Astrocyte of the hippocampus (primary cell): Measurements from ENCODE around the gene NIN.
"Not testable (repeated sequence)": the region's sequence is repeated elsewhere in the genome, so short reads cannot be mapped to it uniquely, and the experiment has no call there.

Experiments
- DNase-seq: peaks from one replicate; pipeline ENCODE4 v3.0.0; 2011; ENCODE audit warnings: low read depth, low spot score

Gene NIN

DNA sequence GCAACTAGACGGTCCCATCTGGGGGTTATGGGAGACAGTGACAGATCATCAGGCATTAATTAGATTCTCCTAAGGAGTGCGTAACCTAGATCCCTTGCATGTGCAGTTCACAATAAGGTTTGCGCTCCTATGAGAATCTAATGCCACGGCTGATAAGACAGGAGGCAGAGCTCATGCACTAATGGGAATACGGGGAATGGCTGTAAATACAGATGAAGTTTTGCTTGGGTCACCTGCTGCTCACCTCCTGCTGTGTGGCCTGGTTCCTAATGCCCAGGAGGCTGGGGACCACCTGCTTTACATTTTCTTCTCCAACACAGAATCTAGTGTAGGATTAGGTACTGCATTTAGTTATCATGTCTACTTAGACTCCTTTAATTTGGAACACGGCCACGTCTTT lies 113.2 kb downstream of the NIN start:
- no peak for DNase-seq

GRCh38 chr14:50714450-50715073 lies 116.4 kb downstream of the NIN start:
- DNase-seq, result peak; percentile 17

- no peak for DNase-seq
Measured at GRCh38 chr14:50711043-50711442, 119.9 kb downstream of the NIN start.

GRCh38 chr14:50705026-50705593 lies 125.9 kb downstream of the NIN start:
- DNase-seq, result no peak

DNA sequence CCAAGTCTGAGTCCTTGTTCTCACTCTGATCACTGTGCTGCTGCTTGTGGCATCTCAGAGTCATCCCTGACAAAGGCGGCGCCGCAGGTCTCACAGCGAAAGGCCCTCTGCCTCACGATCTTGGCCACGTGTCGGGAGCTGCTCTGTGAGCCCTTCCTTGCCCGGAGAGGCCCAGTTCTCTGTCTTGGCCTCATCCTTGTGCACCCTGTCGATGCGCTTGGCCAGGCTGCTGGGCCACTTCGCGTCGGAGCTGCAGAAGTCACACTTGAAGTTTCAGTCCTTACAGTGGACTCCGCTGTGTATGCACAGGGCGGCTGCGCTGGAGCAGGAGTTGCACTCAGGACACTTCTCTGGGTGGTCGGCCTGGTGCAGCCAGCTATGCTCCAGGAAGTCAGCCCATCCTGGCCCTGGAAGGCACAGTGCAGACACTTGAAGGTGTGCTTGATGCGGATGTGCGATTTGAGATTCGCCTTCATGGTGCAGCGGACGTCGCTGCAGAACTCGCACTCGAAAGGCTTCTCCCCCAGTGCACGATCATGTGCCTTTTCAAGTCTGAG lies 126.4 kb downstream of the NIN start:
- no peak for DNase-seq

GRCh38 chr14:50697659-50698290 lies 133.2 kb downstream of the NIN start:
- no peak for DNase-seq

GRCh38 chr14:50694260-50694659 lies 136.7 kb downstream of the NIN start:
- not testable (repeated sequence) for DNase-seq

DNA sequence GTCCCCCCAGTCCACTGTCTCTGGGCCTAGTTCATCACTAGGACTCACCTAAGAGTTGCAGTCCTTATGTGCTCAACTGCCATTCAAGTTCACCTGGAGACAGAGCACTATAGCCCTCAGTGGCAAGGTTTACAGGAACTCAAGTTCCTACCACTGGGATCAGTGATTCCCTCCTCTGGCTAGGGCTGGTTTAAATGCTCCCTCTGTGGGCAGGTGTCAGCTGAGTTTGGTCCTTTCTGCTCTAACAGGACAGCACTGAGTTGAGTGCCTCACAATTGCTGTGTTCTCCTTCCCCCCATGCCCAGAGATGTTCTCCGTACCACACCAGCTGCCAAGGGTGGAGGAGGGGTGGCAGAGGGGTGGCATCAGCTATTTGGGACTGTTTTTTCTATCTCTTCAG lies 142.1 kb downstream of the NIN start:
- DNase-seq, result no peak

- DNase-seq, result no peak
Measured at GRCh38 chr14:50679674-50680073, 151.3 kb downstream of the NIN start.

GRCh38 chr14:50678163-50678562 lies 152.8 kb downstream of the NIN start:
- DNase-seq, result no peak

DNA sequence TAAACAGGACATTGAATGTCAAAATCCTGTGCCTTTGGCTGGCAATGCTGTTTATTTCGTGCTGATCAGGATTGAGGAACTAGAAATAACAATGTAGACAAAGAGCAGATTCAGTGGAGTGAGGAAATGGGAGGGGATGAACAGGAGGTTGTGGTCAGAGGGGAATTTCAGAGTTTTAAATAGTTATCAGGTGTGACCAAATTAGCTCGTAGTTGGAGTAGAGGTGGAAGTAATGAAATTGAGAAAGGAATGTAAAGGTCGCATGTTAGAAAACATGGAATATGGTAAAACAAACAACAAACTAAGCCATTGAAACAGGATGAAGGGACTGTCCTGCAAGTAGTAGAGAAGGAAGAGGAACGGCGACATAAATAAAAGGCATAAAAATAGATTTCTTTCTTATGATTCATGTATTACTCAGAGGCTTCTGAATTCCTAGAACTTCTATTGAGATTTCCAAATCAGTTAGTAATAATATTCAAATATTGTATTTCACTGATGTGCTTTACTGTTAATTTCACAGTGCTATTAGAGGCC lies 153.4 kb downstream of the NIN start:
- peak; percentile 66 for DNase-seq

DNA sequence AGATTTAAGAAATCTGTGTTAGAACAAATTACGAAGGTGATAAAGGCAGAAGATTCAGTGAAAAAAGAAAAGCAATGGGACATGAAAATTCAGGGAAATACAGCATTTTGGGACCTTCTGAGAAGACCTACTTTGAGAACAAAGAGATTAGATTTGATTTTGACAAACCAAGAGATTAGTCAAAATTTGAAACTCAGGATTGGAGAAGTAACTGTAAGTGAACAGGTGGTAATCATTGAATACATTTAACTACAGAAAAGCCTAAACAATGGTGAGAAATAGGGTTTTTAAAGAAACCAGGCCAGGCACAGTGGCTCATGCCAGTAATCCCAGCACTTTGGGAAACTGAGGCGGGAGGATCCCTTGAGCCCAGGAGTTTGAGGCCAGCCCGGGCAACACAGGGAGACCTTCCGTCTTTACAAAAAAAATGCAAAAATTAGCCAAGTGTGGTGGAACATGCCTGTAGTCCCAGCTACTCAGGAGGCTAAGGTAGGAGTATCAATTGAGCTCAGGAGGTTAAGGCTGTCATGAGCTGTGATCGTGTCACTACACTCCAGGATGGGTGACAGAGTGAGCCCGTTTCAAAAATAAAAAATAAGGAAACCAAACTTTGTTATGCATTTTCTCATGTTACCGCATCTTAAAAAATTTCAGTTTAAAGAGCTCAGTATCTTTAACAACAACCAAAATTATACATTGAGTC lies 154.0 kb downstream of the NIN start:
- no peak for DNase-seq

DNA sequence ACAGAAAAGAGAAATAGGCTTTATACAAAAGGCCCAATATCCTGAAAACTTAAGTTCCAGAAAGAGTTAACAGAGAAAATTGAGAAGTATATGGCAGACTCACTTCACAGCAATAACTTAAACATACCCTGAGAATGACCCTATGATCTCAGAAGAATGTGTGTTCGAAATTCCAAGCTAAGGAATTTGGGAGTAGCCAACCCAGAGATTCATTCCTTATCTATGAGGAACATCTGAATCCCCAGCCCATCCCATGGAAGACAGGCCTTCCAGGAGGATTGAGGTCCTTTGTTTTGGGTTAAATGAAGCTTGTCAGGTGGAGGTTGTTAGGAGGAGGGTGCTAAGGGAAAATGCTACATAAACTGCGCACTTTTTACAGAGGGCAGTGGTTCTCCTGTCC lies 155.4 kb downstream of the NIN start:
- DNase-seq, result no peak

DNA sequence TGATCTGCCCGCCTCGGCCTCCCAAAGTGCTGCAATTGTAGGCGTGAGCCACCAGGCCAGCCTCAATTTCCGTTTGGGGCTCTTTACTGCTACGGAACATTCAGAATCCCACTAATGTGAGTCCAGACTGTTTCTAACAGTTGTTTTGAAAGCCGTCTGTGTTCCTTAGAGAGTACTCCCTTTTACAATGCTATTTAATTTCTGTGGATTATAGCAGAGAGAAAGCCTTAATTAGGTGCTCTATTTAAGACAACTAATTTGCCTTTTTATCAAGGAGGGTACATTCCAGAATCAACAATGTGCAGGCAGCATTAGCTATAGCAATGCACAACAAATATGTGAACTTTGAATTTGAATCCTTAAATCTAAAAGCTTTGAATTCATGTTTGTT lies 160.1 kb downstream of the NIN start:
- no peak for DNase-seq

DNA sequence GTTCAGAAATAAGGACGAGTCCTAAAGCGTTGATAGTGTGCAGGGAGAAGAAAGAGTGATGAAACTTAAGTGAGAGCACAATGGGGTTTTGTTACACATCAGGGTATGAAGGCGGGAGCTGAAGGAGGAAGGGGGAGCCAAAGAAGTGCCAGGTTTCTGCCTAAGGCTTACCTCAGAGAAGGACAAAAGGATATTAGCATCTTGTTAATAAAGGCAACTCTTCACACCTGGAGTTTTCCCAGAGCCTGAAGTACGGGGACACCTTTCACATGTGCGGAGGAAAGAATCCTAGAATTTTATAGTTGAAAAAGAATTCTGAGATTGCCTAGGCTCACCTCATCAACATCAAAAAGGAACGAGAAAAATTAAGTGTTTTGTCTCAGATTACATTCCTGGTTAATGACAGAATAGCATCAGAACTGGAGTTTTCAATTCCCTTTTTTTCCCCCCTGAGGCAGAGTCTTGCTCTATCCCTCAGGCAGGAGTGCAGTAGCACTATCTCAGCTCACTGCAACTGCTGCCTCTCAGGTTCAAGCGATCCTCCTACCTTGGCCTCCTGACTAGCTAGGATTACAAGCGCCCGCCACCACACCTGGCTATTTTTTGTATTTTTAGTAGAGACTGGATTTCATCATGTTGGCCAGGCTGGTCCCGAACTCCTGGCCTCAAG lies 160.6 kb downstream of the NIN start:
- no peak for DNase-seq
